Measurements from ENCODE around the gene CNTN6.

DNA sequence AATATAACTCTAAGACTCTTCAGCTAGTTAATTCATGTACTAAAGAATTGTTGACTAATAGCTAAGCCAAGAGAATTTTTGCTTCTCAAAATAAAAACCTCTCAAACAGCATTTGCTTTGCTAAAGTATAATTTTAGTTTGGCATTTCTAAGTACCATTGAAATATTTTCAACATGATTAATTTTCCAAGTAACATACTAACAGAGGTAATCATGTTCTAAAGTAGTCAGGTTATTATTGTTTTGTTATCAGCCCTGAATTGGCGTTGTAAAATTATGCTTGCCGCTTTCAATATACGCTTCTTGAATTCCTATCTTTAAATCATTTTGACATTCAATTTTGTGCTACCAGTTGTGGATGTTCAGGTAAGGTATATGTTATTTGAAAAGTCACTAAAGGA is 134.3 kb downstream of the CNTN6 start:
- TF ChIP-seq, protein P1, sequence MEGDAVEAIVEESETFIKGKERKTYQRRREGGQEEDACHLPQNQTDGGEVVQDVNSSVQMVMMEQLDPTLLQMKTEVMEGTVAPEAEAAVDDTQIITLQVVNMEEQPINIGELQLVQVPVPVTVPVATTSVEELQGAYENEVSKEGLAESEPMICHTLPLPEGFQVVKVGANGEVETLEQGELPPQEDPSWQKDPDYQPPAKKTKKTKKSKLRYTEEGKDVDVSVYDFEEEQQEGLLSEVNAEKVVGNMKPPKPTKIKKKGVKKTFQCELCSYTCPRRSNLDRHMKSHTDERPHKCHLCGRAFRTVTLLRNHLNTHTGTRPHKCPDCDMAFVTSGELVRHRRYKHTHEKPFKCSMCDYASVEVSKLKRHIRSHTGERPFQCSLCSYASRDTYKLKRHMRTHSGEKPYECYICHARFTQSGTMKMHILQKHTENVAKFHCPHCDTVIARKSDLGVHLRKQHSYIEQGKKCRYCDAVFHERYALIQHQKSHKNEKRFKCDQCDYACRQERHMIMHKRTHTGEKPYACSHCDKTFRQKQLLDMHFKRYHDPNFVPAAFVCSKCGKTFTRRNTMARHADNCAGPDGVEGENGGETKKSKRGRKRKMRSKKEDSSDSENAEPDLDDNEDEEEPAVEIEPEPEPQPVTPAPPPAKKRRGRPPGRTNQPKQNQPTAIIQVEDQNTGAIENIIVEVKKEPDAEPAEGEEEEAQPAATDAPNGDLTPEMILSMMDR (IDR thresholded peaks at IDR 0.05), result no peak
- no peak for TF ChIP-seq POLR2A (IDR thresholded peaks at IDR 0.05)
